HG02840 (cell line): ENCODE data around the gene GPR183.

Experiments
- ATAC-seq: cut with Tn5 transposase; IDR thresholded peaks from one replicate; pipeline ENCODE4 v1.9.1; 2021; ENCODE audit warnings: mild to moderate bottlenecking, moderate library complexity, moderate number of reproducible peaks; ENCODE audit not compliant: unreplicated experiment, low FRiP score

GPR183 gene

GRCh38 chr13:99314640-99315176, 7.5 kb upstream of the GPR183 start:
- no peak for ATAC-seq

GRCh38 chr13:99313941-99314340, 6.7 kb upstream of the GPR183 start:
- ATAC-seq = no peak

DNA sequence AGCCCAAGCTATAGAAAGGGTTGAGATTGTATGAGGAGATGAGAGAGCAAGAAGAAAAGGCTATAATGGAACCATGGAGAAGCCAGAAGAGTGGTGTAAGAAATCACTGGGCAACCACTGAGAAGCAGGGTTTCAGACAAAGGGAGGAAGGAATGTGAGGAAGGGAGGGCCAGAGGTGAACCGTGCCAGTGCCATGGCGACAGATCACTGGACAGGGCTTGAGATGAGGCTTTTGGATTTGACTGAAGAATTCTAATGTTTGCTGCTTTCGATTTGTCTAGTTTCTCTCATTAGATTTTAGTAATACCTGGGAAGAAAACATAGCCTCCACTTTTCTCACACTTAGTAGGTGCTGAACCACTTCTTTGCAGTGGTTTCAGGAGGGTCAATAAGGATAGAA, 6.3 kb upstream of the GPR183 start:
- ATAC-seq = no peak

GRCh38 chr13:99312493-99312883, 5.3 kb upstream of the GPR183 start:
- ATAC-seq = no peak

GRCh38 chr13:99311748-99312492, 4.7 kb upstream of the GPR183 start:
- no peak for ATAC-seq

GRCh38 chr13:99311137-99311536, 3.9 kb upstream of the GPR183 start:
- ATAC-seq = no peak

DNA sequence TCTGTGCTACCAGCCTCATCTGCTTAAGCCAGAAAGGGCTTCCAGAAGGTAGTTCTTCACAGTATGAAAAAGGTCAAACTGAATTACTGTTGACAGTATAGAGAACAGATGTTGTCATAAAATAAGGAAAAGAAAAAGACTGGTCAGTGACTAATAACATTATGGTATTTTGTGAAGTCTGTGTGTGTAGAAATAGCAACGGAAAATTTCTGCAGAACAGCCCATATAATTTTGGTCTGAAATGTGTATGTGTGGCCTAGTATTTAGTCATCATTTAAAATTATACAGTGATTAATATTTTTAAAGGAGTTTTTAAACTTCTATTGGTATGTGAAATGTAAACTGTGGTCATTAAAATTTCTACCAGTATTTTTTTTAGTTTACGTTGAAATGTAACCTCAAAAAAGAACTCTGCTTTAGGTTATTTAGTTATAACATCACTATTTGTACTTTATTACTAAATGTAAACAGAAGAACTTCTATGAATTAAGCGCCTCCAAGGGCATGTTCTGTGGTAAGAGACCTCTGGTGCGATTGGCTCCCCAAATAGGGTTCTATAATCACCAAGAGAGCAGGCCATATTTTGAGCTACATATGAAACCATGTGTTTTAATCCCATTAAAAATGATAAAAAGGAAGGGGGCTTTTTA, 3.3 kb upstream of the GPR183 start:
- peak; percentile 43 for ATAC-seq

DNA sequence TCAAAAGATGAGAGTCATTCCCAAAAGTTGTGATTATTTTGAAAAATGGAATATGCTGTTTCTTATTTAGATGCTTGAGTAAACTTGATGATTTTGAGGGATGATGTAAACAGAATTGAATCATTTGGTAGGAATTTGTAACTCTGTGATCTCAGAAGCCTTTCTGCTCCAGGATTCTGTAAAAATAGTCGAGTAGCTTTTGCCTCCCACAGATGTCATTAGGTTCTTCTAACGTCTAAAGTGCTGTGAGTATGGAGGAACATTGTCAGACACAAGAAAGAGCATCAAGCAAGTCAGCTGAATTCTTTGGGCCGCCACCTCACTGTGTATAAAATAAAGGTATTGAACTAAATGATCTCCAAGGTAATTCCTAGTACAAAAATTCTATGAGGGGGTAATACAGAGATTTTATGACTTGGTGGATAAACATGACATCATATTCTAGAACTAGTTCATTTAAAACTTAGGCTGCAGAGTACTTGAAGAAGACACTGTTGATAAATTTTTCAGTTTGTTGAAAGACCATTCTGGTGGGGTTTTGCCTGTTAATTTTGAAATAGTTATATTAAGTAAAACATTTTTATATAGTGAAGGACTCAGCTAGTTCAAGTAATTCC, 1.4 kb upstream of the GPR183 start:
- no peak for ATAC-seq

DNA sequence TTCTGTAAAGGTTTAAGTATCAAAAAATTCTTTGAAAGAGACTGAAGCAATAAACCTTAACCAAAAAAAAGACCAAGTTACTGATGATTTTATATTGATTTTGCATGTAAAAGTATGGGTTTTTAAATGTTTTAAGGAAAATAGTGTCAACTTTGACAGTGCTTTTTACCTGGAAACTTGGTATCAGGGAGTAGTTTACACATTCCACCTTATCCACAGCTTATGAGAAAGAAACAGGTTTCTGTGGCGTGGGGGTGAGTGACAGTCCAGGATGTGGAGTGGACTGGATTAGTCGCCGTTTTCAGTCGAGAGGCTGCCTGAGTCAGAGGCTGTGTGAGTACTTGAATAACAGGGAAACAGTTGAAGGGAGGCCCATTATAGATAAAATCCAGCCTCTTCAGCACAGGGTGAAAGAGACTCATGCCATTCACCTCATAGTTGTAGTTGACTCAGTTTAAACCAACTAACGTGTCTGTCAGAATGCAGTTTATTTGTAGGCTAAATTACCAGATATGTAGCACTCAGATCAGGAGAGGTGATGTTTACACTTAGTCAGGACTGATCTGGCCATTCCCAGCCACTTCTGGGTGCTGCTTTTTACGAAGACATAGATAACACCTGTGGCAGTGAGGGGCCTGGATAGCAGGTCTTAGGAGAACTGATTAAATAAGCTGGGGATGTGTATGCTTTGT, 595 bp upstream of the GPR183 start:
- peak; percentile 34 for ATAC-seq

DNA sequence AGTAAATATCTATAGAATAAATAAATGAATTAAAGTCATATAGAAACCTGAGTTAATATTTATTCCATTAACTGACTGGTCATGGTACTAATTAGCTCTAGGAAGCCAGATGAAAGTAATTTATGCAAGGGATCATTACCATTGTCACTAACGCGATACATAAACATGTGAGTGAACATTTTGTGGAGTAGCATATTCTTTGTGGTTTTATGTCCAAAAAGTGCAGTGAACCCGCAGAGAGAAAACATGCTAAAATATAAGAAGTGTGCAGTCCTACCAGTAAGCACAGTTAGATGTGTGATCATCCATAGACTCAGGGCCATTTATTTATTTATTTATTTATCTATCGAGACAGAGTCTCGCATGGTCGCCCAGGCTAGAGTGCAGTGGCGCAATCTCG, 1.6 kb downstream of the GPR183 start:
- no peak for ATAC-seq

DNA sequence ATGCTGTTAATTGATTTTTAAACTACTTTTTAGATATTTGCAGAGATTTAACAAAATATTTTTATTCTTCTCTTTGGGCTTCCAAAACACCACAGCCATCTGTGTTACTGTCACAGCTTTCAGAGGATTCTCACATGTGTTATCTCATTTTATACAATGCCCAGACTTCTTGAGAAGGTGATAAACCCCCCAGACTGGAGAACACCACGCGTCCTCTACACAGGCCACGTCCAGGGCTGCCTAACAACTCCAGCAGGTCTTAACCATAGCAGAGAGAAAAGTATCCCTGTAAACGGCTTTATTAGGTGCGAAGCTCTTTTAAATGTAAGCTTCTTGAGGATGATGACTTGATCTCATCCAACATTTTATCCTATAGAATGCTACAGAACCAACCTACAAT, 2.0 kb downstream of the GPR183 start:
- no peak for ATAC-seq

DNA sequence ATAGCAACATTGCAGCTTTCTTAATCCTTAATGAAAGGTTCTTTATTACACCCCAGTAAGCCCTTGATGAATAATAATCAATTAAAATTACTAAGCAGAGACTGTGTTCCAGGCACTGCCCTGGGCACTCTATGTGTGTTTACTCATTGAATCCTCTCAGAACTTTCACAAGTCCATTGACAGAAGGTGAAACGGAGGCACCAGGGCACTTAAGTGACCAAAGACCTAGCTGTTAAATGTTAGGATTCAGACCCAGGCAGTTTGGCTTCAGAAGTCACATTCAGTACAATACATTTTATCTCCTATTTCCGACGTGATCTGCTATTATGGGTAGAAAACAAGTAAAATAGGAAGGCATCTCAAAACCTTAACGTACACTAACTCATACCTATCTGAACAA, 2.7 kb downstream of the GPR183 start:
- ATAC-seq = no peak

- no peak for ATAC-seq
Measured at GRCh38 chr13:99303863-99304521, 3.2 kb downstream of the GPR183 start.

GRCh38 chr13:99302637-99303505, 4.3 kb downstream of the GPR183 start:
- ATAC-seq = no peak

DNA sequence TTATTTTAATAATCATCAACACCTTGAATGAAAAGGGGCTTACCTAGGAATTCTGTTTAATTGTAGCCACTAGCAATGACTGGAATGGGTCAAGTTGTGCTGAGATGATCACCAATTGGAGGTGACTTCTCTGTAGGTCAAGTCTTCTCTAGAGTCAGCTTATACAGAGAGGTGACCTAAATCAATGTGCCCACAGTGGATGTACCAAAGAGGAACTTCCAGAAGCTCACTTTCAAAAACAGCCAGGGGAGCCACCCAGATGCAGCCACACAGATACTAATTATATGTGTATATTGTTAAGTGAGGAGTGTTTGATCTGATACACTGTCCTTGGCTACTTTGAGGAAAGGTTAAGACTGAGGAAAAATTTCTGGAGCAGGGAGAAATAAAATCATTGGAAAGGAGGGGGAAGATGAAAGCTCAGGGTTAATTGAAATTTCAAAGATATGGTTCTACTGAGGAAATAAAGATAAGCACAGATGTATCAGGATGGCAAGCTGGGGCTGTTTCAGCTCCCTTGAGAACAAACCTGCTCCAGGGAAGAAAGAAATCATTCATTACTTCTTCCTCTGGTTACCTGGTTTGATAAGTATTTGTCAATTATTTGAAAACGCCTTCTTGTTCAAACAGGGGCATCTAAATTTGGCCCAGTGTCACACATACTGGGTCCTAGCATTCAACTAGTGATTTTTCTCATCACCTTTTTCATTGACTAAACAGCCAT, 5.1 kb downstream of the GPR183 start:
- no peak for ATAC-seq

- ATAC-seq = no peak
Measured at GRCh38 chr13:99301056-99301838, 6.0 kb downstream of the GPR183 start.

DNA sequence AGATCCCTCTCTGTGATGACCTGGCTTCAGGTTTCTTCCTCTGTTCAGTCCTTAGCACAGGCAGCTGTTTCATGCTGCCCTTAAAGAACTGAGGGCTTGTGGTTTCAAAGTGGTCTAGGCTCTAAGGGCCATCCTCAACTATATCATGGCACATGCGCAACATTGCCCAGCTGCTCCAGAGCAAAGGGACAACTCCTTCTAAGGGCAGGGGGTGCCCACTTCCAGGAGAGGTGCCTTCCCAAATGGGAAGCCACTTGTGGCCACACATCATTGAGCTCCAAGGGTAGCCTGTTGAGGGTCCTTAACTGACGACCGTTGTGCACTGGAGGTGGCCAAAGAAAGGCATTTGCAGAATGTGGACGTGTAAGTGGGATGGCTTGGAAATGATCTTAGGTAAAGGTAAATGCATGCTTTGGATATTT, 7.3 kb downstream of the GPR183 start:
- no peak for ATAC-seq

- ATAC-seq = no peak
Measured at GRCh38 chr13:99299256-99299919, 7.8 kb downstream of the GPR183 start.
